GM10847 (cell line): Measurements from ENCODE around the gene FLNA.

Experiments used
- POLR2A ChIP-seq: IDR thresholded peaks from 2 replicates; pipeline ENCODE4 v1.6.1; 2011; ENCODE audit not compliant: insufficient read length; ENCODE audit errors: extremely low read depth

FLNA gene

DNA sequence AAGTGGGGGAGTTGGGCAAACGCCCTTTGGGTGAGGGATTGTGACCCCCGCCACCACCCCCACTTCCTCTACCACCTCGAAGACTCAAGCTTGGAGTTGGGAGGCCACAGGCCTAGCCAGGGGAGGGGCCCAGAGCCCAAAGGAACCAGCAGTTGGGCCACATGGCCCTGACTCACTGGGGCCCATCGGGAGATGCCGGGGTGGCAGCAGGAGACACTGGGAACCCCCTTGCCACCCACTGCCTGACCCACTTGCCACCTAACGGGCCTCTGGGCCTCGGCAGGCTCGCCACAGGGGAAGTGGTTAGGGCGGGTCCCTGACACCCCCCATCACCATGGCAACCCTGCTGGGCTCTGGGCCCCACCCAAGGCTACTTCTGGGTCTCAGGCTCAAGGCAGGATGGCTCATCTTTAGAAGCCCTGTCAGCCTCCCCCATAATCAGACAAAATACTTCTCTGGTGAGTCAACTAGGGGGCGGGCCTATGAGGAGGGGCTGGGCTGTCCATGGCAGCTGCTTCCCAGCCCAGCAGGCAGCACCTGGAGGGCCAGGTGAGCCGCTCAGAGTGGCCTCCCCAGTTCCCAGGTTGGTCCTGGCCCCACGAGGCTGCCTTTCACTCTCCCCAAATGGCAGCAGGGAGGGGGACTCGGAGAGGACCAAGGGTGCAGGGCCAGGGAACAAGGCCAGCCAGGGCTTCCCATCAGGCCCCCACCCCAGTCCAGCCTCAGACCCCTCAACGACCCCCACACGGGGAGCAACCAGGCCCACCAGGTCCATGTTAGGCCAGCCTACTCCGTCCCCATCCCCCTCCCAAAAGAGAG is 5.6 kb downstream of the FLNA start:
- no peak for TF ChIP-seq POLR2A

DNA sequence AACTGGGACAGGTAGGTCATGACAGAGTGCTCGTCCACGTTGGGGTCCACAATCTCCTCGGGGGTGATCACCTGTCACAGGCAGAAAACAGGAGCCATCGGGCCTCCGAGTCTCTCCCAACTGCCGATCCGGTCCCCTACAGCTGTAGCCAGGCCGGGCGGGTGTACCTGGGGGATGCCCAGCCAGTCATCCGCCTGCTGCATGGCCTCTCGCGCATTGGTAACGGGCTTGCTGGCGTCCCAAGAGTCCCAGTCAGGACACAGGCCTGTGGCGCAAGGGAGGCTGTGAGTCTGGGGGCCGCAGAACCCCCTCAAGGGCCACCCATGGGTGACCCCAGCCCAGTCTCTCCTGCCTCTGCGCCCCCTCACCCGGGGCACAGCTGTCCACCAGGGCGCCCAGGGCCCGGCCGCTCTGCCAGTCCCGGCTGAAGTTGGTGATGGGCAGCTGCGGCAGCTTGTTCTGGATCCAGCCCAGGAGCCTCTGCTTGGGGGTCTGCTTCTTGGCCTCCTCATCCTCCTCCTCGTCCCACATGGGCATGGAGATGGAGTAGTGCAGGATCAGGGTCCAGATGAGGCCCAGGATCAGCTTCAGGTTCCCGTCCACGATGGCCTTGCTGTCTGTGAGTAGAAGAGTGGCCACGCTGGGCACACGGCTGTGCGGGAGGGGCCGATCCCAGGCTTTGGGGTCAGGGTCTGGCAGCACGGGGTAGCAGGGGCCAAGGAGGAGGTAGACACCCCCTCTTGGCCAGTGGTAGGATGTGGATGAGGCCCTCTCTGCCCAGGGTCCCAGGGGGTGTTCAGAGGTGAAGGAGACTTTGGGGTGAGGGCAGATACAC is 6.7 kb downstream of the FLNA start:
- TF ChIP-seq POLR2A: no peak

DNA sequence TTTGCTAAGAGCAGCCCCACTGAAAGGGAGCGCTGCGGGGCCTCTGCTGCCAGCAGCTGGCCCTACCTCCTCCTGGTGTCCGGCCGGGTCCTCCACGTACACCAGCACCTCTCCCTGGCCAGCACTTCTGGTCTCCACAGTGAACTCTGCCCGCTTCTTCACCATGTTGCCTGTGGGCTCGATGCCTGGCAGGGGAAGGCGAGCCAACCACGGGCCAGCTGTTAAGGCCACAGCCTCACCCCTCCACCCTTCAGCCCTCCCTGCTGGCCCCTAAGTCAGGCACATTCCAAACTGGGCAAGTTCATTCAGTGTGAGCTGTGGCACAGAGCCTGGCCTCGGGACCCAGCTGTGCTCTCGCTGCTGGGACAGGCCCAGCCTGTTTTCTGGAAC is 7.8 kb downstream of the FLNA start:
- no peak for TF ChIP-seq POLR2A

DNA sequence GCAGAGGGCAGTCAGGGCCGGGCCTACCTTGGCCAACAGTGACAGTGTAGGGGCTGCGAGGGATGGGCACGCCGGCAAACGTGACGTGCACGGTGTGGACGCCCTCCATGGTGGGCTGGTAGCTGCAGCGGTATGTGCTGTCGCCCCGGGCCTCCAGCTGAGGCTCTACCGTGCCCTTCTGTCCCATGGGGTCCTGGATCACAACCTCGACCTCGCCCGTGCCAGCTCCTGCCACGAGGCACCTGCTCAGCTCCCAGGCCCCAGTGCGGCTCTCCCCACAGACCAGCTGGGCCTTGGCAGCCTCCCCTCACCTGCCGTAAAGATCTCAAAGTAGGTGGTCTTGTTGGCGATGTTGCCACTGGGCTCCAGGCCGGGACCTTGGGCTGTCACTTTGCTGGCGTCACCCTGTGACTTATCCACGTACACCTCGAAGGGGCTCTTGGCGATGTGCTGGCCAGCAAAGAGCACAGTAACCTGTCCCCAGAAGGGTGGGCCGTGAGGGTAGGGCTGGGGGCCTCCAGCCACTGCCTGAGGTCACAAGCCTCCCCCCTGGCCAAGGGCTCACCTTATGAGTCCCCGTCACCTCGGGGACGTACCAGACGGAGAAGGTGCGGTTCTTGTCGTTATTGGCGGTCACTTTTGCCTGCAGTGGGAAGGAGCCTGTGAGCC is 8.3 kb downstream of the FLNA start:
- TF ChIP-seq POLR2A: no peak

DNA sequence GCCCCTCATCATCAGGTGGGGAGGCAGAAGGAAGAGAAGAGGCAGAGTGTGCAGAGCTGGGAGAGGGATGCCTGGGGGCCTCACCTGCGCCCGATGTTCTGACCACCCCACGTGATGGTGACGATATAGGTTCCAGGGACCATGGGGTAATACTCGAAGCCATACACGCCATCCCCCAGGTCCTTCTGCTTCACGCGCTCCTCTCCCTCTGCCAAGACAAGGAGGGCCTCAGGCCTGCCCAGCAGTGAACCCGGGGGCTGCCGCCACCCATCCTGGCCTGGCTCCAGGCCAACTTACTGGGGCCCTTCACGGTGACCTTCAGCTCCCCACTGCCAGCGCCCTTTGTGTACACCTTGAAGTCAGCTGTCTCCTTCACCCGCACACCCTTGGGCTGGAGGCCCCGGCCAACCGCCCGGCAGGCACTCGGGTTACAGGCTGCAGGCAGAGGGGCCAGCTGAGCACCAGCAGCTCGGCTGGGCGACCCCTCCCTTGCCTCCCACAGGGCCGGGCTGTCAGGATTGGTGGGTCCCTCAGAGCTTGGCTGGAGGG is 9.3 kb downstream of the FLNA start:
- TF ChIP-seq POLR2A: no peak

DNA sequence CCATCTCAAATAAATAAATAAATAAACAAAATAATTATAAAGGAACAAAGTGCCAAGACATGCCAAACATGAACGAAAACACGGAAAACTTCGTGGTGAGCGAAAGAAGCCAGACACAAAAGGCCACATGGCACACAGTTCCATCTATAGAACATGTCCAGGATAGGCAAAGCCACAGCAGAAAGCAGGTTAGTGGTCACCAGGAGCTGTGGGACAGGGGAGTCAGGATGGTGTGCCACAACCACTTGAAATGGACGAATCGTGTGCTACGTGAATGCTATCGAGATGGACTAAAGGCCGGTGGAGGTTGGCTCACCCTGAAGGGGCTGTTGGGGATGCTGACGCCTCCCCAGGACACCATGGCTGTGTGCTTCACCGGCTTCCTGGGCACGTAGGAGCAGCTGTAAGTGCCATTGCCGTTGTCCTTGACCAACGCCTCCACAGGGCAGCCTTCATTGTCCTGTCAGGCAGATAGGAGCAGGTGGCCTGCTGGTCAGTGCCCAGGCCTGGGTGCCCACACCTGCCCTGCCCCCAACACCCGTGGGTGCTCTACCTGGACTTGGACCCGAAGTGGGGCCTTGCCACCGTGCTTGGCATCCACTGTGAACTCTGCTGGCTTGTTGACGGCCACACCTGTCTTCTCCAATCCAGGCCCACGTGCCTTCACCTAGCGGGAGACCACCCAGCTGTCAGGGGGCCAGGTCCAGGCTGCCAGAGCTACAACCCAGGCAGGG is 10.6 kb downstream of the FLNA start:
- no peak for TF ChIP-seq POLR2A

DNA sequence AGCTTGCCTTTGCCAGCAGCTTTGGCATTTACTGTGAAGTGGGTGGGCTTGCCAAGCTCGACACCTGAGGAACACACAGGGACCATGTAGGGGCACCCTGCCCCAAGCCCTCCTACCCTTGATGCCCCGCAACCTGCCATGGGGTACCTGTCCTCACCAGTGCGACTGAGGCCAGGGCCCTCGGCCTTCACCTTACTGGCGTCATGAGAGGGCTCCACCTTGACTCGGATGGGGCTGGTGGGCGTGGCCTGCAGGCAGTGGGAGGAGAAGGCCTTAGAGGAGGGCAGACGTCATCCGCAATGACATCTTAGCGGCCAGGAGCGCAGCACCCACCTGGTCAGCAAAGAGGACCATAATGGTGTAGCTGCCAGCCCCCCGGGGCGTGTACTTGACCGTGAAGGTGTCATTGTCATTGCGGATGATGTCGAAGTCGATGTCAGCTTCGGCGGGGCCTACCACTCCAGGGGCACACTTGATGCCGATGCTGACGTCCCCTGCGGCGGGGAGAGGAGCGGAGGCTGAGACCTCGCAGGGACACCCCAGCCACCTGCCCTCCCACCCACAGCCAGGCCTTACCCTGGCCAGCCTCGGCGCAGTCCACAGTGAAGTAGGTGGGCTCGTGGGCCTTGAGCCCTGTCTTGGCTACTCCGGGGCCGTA is 12.2 kb downstream of the FLNA start:
- no peak for TF ChIP-seq POLR2A

DNA sequence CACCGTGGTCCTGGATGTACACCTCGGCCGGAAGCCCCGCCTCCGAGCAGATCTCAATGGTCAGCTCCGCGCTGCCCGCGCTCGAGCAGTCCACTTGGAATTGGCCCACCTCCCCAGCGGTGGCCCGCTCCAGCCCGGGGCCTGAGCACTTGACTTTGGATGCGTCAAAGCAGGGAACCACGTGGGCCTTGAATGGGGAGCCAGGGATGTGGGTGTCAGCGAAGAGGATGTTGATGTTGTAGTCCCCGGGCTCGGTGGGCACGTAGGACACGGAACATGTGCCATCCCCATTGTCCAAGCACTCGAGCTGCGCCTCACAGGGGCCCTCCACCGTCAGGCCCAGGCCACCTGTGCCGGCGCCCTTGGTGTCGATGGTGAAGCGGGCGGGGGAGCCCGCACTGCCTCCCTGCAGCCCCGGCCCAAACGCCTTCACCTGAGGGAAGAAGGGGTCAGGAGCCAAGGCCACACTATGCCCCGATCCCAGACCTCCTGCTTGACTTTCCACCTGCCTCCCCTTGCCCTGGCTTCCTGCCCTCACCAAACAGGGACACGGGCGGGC is 14.2 kb downstream of the FLNA start:
- no peak for TF ChIP-seq POLR2A

DNA sequence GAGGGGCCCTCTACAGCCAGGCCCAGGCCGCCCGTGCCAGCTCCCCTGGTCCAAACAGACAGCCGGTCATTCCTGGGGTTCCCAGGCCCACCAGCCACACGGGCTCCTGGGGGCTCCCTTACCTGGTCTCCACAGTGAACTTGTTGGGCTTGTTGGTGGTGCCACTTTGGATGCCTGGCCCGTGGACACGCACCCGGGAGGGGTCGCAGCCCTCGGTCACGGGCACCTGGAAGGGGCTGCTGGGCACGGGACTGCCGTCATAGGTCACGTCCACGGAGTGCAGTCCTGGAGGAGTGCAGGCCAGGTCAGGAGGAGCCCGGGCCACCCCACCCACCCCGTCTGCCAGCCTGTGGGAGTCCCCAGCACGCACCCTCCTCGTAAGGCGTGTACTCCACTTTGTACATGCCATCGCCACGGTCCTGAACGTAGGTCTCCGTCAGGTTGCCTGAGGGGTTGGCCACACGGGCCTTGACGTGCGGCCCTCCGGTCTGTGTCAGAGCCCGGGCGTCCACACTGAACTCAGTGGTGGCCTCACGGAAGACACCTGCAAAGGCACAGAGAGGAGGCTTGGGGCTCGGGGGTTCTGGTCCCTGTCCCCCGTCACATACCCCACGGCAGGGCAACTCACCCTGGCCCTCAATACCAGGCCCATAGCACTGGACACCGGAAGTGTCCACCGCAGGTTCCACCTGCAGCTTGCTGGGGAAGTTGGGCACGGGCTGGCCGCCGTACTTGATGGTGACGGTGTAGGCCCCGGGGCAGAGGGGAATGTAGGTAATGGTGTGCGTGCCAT is 14.9 kb downstream of the FLNA start:
- TF ChIP-seq POLR2A: no peak

DNA sequence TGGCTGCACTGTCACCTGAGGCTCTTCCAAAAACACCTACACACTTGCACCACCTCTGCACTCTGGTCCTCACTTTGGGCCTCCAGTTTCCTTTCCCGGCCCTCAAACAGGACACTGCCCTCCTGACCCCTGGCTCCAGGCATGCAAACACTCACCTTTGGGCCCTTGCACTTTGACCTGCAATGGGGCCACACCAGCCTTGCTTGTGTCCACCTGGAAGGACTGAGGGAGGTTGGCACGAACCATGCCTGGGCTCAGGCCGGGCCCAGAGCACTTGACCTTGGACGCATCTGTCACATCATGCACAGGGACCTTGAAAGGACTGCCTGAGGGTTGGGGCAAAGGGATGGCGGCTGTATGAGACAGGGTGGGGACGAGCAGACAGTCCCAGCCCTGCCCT is 15.6 kb downstream of the FLNA start:
- TF ChIP-seq POLR2A: no peak

DNA sequence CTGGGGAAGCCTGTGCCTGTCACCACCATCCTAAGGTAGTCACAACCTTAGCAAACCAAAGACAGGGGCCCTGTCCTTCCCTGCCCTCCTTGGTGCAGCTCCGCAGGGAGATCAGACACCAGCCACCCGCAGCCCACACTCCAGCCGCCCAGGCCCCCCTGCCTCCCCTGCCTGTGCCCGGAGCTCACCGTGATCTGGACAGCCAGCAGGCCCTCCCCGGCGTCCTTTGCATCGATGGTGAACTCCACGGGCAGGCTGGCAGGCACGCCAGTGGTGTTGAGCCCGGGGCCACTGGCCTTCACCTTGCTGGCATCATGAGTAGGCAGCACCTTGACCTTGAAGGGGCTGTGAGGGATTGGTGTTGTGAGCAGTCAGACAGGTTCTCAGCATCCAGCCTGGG is 16.4 kb downstream of the FLNA start:
- no peak for TF ChIP-seq POLR2A

DNA sequence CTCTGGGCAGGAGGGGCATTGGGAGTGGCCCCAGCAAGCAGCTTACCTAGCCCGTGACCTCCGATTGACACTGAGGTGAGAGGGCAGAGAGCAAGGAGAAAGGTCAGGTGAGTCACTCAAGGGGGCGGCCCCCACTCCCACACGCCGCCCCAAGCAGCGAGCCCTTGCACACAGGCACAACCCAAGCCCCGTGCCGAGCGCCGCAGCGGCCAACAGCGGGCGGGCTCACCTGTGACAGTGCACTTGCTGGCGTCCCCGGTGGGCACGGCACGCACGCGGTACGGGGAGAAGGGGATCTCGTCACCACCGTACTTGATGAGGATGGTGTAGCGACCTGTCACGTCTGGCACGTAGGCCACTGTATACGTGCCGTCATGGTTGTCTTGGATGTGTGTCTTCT is 17.2 kb downstream of the FLNA start:
- no peak for TF ChIP-seq POLR2A

DNA sequence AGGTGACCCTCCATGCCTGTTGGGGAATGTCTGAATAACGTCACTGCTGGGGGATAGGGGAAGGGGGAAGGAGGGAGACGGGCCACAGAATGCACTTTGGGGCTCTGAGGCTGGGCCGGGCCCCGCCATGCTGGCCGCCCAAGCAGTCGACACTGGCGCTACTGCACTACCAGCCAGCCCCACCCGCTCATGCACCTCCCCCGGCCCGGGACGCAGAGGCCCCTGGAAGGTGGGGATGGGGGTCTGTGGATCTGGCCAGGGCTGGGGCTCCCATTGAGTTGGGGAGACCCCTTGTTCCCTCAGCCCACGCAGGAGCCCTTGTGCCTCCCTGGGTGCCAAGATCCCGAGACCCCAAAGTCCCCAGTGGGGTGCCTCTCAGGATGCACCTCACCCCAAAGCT is 17.8 kb downstream of the FLNA start:
- no peak for TF ChIP-seq POLR2A
